AG20443 (cell line): ENCODE results near the gene GDPD5.

Source experiments
- DNase-seq: peaks from one replicate; pipeline ENCODE4 v3.0.0; 2012; ENCODE audit warnings: low spot score, mixed read lengths

Gene GDPD5

GRCh38 chr11:75472081-75472732 lies 53.5 kb downstream of the GDPD5 start:
- no peak for DNase-seq

DNA sequence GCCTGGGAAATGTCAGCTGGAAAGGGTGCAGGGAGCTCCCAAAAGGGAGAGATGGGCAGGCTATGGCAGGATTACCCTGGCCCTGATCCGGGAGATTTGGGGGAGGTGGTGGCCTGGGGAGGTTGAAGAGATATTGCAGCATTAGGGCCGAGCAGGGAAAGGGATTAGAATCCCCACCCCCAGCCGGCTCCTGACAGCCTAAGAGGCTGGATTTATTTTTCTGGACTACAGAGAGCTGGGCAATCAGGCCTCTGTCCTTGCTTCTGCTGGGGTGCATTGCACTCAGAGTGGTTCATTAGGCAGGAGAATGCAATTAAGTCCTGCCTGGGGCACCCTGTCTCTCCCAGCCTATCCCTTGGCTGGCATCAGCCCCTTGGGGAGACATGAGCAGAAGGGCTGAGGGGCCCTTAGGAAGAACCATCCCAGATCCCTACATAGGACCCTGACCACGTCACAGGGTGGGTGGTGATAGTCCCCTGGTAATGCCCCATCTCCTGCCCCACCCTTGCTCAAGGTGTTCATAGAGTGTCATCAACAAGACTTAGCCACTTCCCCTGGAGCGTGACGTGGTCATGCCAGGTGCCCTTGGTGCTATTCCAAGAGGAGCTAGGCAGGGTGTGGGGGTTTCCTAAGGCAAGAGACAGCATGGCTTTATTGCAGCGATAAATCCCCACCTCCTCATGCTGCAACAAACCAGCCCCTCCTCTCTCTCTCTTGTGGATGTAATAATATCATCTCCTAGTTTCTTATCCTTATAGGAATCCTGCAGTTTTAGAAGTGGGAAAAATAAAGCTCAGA lies 54.4 kb downstream of the GDPD5 start:
- DNase-seq = no peak

DNA sequence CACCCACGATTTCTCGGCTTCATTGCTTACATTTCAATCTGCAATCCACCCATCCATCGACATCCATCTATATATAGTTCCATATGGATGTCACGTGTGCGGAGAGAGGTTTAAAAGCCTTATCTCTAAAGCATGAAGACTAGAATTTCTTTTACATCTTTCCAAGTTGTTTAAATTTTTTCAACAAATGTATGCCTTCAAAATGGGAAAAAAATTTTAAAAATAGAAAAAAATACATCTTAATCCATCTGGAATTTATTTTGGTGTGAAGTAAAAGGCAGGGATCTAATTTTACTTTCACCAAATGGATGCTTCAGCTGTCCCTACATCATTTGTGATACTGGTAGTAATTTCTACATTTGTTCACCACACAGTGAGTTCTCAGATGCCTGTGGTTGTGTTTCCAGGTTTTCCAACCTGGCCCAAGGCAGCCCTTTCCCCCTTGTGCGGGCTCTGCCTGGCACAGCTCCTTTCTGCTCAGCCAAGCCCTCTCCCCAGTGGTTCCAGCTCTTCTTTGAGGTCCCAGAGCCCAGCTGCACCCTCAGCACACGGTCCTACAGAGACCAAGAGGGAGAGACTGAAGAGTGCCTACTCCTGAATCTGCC lies 55.2 kb downstream of the GDPD5 start:
- DNase-seq = no peak

DNA sequence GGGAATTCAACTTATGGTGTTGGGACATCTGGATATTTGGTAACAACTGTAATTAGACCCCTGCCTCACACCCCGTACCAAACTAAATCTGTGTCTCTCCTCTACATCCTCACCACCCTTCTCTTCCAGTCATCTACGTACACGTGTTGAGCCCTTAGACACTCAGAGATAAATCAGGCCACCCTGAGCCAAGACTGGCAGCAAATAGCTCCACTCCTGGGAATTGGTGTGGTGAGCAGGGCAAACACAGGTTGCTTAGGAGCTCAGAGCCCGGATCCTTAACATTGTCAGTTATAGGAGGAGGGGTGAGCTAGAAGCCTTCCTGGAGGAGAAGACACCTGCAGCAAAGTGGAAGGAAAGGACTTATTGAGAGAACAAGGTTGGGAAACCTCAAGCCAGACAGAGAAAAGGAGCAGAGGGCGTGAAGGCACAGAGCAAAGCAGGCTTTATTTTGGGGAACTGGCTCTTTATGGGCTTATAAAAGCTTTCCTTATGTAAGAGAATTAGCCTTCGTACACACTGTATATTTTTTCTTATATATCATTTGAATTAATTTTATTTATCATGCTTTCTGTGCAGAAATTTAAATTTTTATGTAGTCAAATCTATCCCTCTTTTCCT lies 55.8 kb downstream of the GDPD5 start:
- DNase-seq = no peak

- peak; percentile 39 for DNase-seq
These were observed 57.0 kb downstream of the GDPD5 start for GRCh38 chr11:75468534-75469340.

GRCh38 chr11:75467881-75468280 lies 57.9 kb downstream of the GDPD5 start:
- no peak for DNase-seq

DNA sequence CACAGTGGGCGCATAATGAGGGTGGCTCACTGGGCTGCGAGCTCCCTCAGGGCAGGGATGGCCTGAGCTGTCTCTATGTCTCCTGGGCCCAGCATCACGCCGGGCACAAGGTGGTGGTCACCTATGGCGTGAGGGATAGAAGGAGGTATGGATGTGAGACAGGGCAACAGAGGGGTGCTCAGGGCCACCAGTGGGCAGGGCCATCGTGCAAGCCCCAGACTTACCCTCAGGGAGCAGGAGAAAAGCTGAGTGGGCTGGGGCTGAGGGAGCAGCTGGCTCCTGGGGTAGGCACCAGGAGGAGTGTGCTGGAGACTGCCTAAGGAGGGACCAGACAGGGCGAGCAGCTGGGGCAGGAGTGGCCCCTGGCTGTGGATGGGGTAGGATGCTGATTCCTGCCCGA lies 58.4 kb downstream of the GDPD5 start:
- DNase-seq = no peak

- DNase-seq = peak; percentile 82
These were observed 59.8 kb downstream of the GDPD5 start for GRCh38 chr11:75465701-75466531.

DNA sequence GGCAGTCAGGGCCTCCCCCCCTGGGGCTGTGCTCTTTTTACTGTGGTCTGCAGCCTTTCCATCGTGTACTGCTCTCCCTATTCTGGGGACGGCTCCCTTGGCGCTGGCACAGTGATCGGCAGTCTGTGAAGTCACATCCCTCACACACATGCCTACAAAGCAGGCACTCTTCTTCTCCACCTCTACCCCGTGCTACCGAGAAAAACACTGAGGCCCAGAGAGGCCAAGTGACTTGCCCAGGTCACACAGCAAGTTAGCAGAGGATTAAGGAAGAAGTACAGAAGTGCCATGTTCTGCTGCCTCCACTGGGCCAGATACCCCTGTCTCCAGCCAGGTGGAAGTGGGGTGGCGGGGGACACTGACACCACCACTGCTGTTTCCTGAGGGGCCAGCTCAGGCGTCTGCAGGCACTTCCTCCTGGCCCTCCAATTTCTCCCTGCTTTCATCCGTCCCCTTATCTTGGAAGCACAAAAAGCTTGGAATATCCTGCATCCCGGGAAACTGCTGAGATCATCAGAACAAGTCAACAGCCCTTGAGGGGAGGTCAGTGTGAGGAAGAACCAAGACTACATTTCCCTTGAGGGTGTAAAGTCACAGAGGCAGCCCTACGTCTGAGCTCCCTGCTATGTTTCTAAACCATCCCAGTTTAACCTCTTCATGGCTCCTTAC lies 62.5 kb downstream of the GDPD5 start:
- DNase-seq = no peak

GRCh38 chr11:75462117-75462653 lies 63.6 kb downstream of the GDPD5 start:
- no peak for DNase-seq

DNA sequence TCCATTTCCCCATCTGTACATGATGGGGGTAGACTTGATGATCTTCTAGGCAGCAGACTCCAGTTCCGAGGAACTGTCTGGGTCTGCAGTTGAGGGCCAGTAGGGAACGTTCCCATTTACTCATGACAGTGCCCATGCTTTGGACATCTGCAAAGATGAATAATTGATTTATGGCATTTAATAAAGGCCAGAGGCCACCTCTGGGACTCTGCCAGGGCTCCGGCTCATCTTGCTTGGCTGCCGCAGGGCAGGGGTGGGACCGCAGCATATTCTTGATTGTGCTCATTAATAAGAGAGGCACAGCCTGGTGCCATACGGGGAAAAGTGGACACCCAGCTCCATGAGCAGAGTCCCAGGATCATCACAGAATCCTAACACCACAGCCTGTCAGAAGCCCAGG lies 64.6 kb downstream of the GDPD5 start:
- DNase-seq = peak; percentile 66

- no peak for DNase-seq
These were observed 69.1 kb downstream of the GDPD5 start for GRCh38 chr11:75456596-75457183.

DNA sequence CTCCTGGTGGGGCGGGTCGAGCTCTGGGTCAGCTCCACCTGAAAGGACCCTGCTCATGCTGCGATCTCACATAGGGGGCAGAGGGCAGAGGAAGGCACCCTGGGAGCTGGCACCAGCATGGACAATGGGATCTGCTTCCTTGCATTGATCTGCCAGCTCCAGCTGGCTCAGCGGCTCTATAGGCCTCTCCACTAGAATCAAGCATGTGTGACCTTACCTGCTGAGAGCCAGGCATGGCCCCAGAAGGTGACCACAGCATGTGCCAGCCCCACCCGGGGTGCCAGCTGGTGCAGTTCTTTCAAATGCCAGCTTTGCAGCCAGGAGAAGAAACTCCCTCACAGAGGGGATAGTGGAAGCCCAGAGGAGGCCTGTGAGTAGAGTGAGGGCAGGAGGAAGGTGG lies 70.8 kb downstream of the GDPD5 start:
- no peak for DNase-seq

GRCh38 chr11:75453916-75454655 lies 71.7 kb downstream of the GDPD5 start:
- peak; percentile 83 for DNase-seq

GRCh38 chr11:75450826-75451821 lies 74.6 kb downstream of the GDPD5 start:
- no peak for DNase-seq

- no peak for DNase-seq
These were observed 75.5 kb downstream of the GDPD5 start for GRCh38 chr11:75450236-75450635.

- no peak for DNase-seq
These were observed 76.0 kb downstream of the GDPD5 start for GRCh38 chr11:75449776-75450175.

DNA sequence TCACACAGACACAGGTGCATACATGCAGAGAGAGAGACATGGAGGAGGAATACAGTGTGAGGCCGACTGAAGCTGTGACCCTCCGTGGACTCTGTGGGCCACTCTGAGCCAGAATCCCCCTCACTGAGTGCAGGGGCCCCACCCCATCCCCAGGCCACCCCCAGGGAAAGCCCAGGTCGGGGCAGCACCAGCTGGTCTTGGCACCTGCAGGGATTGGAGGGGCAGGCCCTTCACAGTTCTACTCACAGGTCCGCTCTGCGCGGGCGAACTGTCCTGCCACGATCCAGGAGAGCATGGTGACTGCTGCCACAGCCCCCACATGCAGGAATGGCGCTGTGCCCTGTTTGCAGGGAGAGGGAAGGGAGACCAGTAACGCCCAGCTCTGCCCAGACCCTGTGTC lies 76.5 kb downstream of the GDPD5 start:
- DNase-seq = no peak
